BLaER1 (cell line): ENCODE measurements around the gene MRGPRF.

Experiments
- H3K27ac ChIP-seq: shearing (Covaris generic); formaldehyde crosslinking; 2 replicates; pipeline ENCODE4 v1.8.1; 2022
- H3K27me3 ChIP-seq: shearing (Covaris generic); formaldehyde crosslinking; 2 replicates; pipeline ENCODE4 v1.8.1; 2022
- H3K36me3 ChIP-seq: shearing (Covaris generic); formaldehyde crosslinking; 2 replicates; pipeline ENCODE4 v1.8.1; 2022
- H3K4me1 ChIP-seq: shearing (Covaris generic); formaldehyde crosslinking; 2 replicates; pipeline ENCODE4 v1.8.1; 2022
- H3K4me2 ChIP-seq: shearing (Covaris generic); formaldehyde crosslinking; 2 replicates; pipeline ENCODE4 v1.8.1; 2022
- H3K4me3 ChIP-seq: shearing (Covaris generic); formaldehyde crosslinking; 2 replicates; pipeline ENCODE4 v1.8.1; 2022
- H3K9ac ChIP-seq: shearing (Covaris generic); formaldehyde crosslinking; 2 replicates; pipeline ENCODE4 v1.8.1; 2022
- H3K9me3 ChIP-seq: shearing (Covaris generic); formaldehyde crosslinking; 2 replicates; pipeline ENCODE4 v1.8.1; 2022
- H4K20me1 ChIP-seq: shearing (Covaris generic); formaldehyde crosslinking; 2 replicates; pipeline ENCODE4 v1.8.1; 2022
- Cebpa-rat ChIP-seq: shearing (Covaris generic); IDR thresholded peaks from 2 replicates; pipeline ENCODE4 v1.8.1; 2022

MRGPRF gene

GRCh38 chr11:68968306-68969250 is 44.5 kb downstream of the MRGPRF start:
- Histone ChIP-seq H3K27ac (no peak overlapping the region), H3K9me3 (peaks cover 8% of the 10 kb centered on the region; the same call in 1 of the 2 replicates), H3K4me1 (no peaks in the 10 kb centered on the region), H3K4me3 (no peak overlapping the region), H3K27me3 (no peaks in the 10 kb centered on the region), H3K9ac (no peak overlapping the region), H3K36me3 (no peaks in the 10 kb centered on the region), H3K4me2 (no peak overlapping the region), H4K20me1 (no peaks in the 10 kb centered on the region)
- TF ChIP-seq Cebpa-rat: no peak

GRCh38 chr11:68966894-68967780 is 45.9 kb downstream of the MRGPRF start:
- 0 out of 2 replicates have a peak, but pooled peaks cover 7% of the 10 kb centered on the region for H3K4me1 ChIP-seq
- no peaks in the 10 kb centered on the region for H3K36me3 ChIP-seq
- TF ChIP-seq Cebpa-rat: no peak
- no peak overlapping the region for H3K27ac ChIP-seq
- no peaks in the 10 kb centered on the region for H3K27me3 ChIP-seq
- no peaks in the 10 kb centered on the region for H4K20me1 ChIP-seq
- H3K4me3 ChIP-seq: no peak overlapping the region
- H3K9me3 ChIP-seq: peaks cover 8% of the 10 kb centered on the region; the same call in 1 of the 2 replicates
- no peak overlapping the region for H3K4me2 ChIP-seq
- no peak overlapping the region for H3K9ac ChIP-seq

GRCh38 chr11:68965901-68966853 is 46.9 kb downstream of the MRGPRF start:
- H3K36me3 ChIP-seq: no peaks in the 10 kb centered on the region
- peaks cover 8% of the 10 kb centered on the region; the same call in 1 of the 2 replicates for H3K9me3 ChIP-seq
- no peak overlapping the region for H3K4me3 ChIP-seq
- H3K27me3 ChIP-seq: no peaks in the 10 kb centered on the region
- H3K4me1 ChIP-seq: 0 out of 2 replicates have a peak, but pooled peaks cover 7% of the 10 kb centered on the region
- TF ChIP-seq Cebpa-rat: no peak
- H3K27ac ChIP-seq: no peak overlapping the region
- H3K4me2 ChIP-seq: no peak overlapping the region
- H4K20me1 ChIP-seq: no peaks in the 10 kb centered on the region
- no peak overlapping the region for H3K9ac ChIP-seq

- TF ChIP-seq Cebpa-rat: no peak
- 0 out of 2 replicates have a peak, but pooled peaks cover 7% of the 10 kb centered on the region for H3K4me1 ChIP-seq
- no peak overlapping the region for H3K27ac ChIP-seq
- no peak overlapping the region for H3K9ac ChIP-seq
- H4K20me1 ChIP-seq: no peaks in the 10 kb centered on the region
- no peaks in the 10 kb centered on the region for H3K36me3 ChIP-seq
- H3K4me3 ChIP-seq: no peak overlapping the region
- H3K27me3 ChIP-seq: no peaks in the 10 kb centered on the region
- H3K4me2 ChIP-seq: no peak overlapping the region
- peaks cover 8% of the 10 kb centered on the region; the same call in 1 of the 2 replicates for H3K9me3 ChIP-seq
These were observed 49.3 kb downstream of the MRGPRF start for GRCh38 chr11:68963779-68964178.

DNA sequence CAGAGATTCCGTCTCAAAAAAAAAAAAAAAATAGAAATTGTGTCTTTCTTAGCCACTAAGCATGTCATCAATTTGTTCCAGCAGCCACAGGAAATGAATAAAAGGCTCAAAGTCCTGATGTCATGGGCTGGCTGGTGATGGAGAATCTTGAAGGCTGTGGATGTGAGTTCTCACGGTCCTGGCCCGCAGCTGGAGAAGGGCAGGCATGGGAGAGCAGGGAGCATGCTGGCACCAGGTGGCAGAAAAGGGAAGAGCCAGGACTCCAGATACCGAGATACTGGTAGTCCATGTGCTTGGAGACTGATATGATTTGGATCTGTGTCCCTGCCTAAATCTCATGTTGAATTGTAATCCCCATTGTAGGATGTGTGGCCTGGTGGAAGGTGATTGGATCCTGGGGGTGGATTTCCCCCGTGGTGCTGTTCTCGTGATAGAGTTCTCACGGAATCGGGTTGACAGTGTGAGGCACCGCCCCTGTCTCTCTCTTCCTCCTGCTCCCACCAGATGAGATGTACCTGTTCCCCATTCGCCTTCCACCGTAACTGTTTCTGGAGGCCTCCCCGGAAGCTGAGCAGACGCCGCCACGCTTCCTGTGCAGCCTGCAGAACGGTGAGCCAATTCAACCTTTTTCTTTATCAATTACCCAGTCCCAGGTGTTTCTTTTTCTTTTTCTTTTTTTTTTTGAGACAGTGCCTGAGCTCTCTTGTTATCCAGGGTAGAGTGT is 50.4 kb downstream of the MRGPRF start:
- Histone ChIP-seq H3K4me2 (0 out of 2 replicates have a peak overlapping the region, but pooled peaks have one; percentile 15), H3K27ac (no peak overlapping the region), H3K27me3 (no peaks in the 10 kb centered on the region), H3K9me3 (peaks cover 15% of the 10 kb centered on the region), H3K4me1 (0 out of 2 replicates have a peak, but pooled peaks cover 7% of the 10 kb centered on the region), H4K20me1 (no peaks in the 10 kb centered on the region), H3K4me3 (no peak overlapping the region), H3K9ac (no peak overlapping the region), H3K36me3 (no peaks in the 10 kb centered on the region)
- no peak for TF ChIP-seq Cebpa-rat

DNA sequence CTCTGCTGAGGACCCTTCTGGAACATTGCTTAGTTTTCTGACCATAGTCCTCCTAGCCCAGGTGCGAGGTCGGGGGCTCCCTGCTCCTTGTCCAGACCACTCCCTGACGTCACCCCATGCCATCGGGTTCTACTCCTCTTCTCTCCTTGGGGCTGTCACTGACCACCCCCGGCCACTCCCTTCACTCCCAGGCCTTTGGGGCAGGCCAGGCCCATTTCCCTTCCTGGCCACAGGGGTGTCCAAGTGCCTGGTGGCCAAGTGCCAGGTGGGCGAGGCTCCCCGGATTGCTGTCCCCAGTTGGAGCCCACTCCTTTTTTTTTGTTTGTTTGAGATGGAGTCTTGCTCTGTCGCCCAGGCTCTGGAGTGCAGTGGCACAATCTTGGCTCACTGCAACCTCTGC is 51.8 kb downstream of the MRGPRF start:
- no peak overlapping the region for H3K27ac ChIP-seq
- peaks cover 16% of the 10 kb centered on the region for H3K9me3 ChIP-seq
- H3K9ac ChIP-seq: no peak overlapping the region
- H3K4me2 ChIP-seq: no peak overlapping the region
- H3K36me3 ChIP-seq: no peaks in the 10 kb centered on the region
- TF ChIP-seq Cebpa-rat: no peak
- 0 out of 2 replicates have a peak, but pooled peaks cover 7% of the 10 kb centered on the region for H3K4me1 ChIP-seq
- H4K20me1 ChIP-seq: no peaks in the 10 kb centered on the region
- H3K27me3 ChIP-seq: no peaks in the 10 kb centered on the region
- H3K4me3 ChIP-seq: no peak overlapping the region

DNA sequence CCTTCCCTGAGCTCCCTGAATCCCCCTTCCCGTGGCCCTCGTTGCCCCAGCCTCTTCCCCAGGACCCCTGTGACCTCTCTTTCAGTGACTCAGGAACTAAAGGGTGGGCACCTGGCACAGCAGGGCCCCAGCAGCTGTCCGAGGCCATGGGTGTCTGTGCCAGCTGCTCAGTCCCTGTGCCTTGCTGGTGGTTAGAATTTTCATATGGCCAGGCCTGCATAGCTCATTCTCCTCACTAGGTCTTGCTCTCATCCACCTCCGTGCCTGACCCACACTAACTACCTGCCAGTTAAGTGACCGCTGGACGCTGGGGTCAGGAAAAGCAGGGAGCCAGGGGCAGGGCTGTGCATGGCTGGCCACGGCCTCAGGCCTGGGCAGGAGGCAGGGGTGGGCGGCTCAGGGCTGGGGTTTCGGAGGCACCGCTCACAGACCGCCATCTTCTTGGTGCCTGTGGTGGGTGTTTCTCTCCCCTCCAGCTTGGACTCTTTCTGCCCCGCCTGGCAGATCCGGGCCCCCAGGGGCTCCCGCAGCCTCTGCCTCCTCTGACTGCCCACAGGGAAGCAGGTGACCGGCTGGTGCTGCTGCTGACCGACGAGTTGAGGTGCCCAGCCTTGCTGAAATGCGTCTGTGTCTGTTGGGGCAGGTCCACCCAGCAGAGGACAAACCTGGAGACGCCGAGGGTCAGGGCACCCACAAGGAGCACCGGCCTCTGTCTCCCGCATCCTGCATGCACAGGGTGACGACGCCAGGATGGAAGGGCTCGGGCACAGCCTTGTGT is 52.6 kb downstream of the MRGPRF start:
- Histone ChIP-seq H3K4me2 (no peak overlapping the region), H3K9ac (no peak overlapping the region), H3K27ac (no peak overlapping the region), H3K36me3 (no peaks in the 10 kb centered on the region), H3K4me3 (no peak overlapping the region), H3K4me1 (peaks cover 9% of the 10 kb centered on the region), H4K20me1 (no peaks in the 10 kb centered on the region), H3K27me3 (no peaks in the 10 kb centered on the region), H3K9me3 (peaks cover 16% of the 10 kb centered on the region)
- no peak for TF ChIP-seq Cebpa-rat
